Natural killer cell (primary cell): ENCODE measurements around the gene KCTD17. TPM values are rescaled to one million over a fixed set of nuclear protein-coding genes. Genes with fewer than 3 reads are reported as not detected.

Experiments
- ATAC-seq, 3 donors: fragments of 150-1000 bp in 2 of 3; fragments of 200-7000 bp in 1 of 3; cut with Tn5 transposase; 1 replicate in 1 of 3; 2 replicates in 2 of 3; pipeline ENCODE4 v1.10.0; 2021; ENCODE audit warnings: mild to moderate bottlenecking in 2 of 3, moderate library complexity in 2 of 3
- DNase-seq, 2 donors: peaks; one replicate each; pipeline versions ENCODE4 v3.0.0 to v3.0.0-alpha.2; 2013 to 2021; ENCODE audit warnings: mixed read lengths in 1 of 2
- H3K27ac ChIP-seq: one replicate; pipeline ENCODE4 v1.5.1; 2013; ENCODE audit warnings: mild to moderate bottlenecking, low read length
- H3K27me3 ChIP-seq: one replicate; pipeline ENCODE4 v1.6.1; 2013; ENCODE audit warnings: low read length; ENCODE audit not compliant: control insufficient read depth, insufficient read depth
- H3K36me3 ChIP-seq: one replicate; pipeline ENCODE4 v1.6.1; 2013; ENCODE audit warnings: low read length; ENCODE audit not compliant: control insufficient read depth, insufficient read depth
- H3K4me1 ChIP-seq: one replicate; pipeline ENCODE4 v1.6.1; 2013; ENCODE audit warnings: low read length; ENCODE audit not compliant: control insufficient read depth, insufficient read depth
- H3K4me3 ChIP-seq: one replicate; pipeline ENCODE4 v1.5.1; 2013; ENCODE audit warnings: low read length
- H3K9me3 ChIP-seq: one replicate; pipeline ENCODE4 v1.6.1; 2013; ENCODE audit warnings: low read length; ENCODE audit not compliant: control insufficient read depth, insufficient read depth
- H3K27ac Mint-ChIP-seq, 2 donors: one replicate each; pipeline ENCODE4 v1.8.0; 2022; ENCODE audit warnings: mild to moderate bottlenecking in 2 of 2, mixed read lengths in 2 of 2, moderate library complexity in 1 of 2
- H3K27me3 Mint-ChIP-seq, 2 donors: one replicate each; pipeline ENCODE4 v1.8.0; 2022; ENCODE audit warnings: low read depth in 2 of 2, mixed read lengths in 2 of 2
- H3K36me3 Mint-ChIP-seq: one replicate; pipeline ENCODE4 v1.8.0; 2022; ENCODE audit warnings: mixed read lengths
- H3K4me1 Mint-ChIP-seq, 2 donors: one replicate each; pipeline ENCODE4 v1.8.0; 2022; ENCODE audit warnings: mixed read lengths in 2 of 2
- H3K4me3 Mint-ChIP-seq: one replicate; pipeline ENCODE4 v1.8.0; 2022; ENCODE audit warnings: mild to moderate bottlenecking, moderate library complexity, mixed read lengths
- H3K9me3 Mint-ChIP-seq, 2 donors: one replicate each; pipeline ENCODE4 v1.8.0; 2022; ENCODE audit warnings: mixed read lengths in 2 of 2
- WGBS: methylation state at CpG from one replicate; pipeline ENCODE4 v1.1.7; 2013; ENCODE audit warnings: missing lambda C conversion rate; ENCODE audit not compliant: insufficient coverage; 5-methylcytosine and 5-hydroxymethylcytosine counted together
- intact Hi-C: fragments of 100-400 bp; cut with micrococcal nuclease; formaldehyde crosslinking; loops from one replicate; pipeline ENCODE4 v1.14.2; 2022
- total RNA-seq, 4 donors: library from RNA; stranded (reverse); fragments of 120-200 nt in 1 of 4; gene quantifications; one replicate each; pipeline versions ENCODE4 v1.2.3 to v1.2.4, GENCODE V29; 2013 to 2022
- TF ChIP-seq, protein P1 (sequence below): fragments of 200-600 bp; IDR thresholded peaks from one replicate; pipeline ENCODE4 v1.8.0; 2022; ENCODE audit warnings: antibody characterized with exemption

Gene KCTD17
- total RNA-seq, 3 donors from 2014 or later (not counting 1 experiment from before 2014, with no cell fraction given): 21.3 to 29.4 (median 22.9) TPM

DNA sequence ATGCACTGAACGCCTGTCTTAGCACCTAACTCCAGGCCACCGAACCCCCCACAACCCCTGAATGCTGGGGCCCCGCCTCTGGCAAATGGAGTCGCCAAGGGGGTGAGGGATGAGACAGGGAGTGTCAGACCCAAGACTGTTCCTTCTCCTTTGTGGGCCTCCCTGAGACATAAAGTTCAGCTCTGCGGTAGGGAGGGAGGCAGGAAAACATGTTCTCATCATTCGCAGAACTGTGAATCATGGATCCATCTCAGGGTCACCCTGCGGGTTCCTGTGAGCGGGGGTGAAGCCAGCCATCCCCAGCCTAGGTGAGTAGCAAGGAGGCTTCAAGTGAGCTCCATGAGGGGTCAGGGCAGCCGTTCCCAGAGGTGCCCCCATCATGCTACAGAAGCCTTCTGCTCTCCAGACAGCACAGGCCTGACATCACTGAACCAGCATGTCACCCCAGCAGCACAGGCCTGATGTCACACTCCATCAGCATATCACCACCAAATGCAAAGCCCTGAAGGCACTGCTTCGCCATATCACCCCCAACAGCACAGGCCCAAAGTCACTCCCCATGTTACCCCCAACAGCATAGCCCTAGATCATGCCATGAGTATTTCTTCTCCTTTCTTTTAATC is 30.8 kb downstream of the KCTD17 start:
- Mint-ChIP-seq H3K27ac (peak overlapping the region; percentile 29 to 99), H3K4me3 (no peak overlapping the region), H3K36me3 (no peaks in the 10 kb centered on the region), H3K27me3 (no peaks in the 10 kb centered on the region), H3K9me3 (no peaks in the 10 kb centered on the region), H3K4me1 (peaks cover 31 to 35% of the 10 kb centered on the region in 2 donors)
- Histone ChIP-seq H3K9me3 (no peaks in the 10 kb centered on the region), H3K4me1 (peaks cover 33% of the 10 kb centered on the region), H3K27ac (no peak overlapping the region), H3K27me3 (no peaks in the 10 kb centered on the region), H3K36me3 (no peaks in the 10 kb centered on the region), H3K4me3 (no peak overlapping the region)
- intact Hi-C loops: no loop called here
- ATAC-seq (no peak), DNase-seq (no peak)
- TF ChIP-seq, protein P1, sequence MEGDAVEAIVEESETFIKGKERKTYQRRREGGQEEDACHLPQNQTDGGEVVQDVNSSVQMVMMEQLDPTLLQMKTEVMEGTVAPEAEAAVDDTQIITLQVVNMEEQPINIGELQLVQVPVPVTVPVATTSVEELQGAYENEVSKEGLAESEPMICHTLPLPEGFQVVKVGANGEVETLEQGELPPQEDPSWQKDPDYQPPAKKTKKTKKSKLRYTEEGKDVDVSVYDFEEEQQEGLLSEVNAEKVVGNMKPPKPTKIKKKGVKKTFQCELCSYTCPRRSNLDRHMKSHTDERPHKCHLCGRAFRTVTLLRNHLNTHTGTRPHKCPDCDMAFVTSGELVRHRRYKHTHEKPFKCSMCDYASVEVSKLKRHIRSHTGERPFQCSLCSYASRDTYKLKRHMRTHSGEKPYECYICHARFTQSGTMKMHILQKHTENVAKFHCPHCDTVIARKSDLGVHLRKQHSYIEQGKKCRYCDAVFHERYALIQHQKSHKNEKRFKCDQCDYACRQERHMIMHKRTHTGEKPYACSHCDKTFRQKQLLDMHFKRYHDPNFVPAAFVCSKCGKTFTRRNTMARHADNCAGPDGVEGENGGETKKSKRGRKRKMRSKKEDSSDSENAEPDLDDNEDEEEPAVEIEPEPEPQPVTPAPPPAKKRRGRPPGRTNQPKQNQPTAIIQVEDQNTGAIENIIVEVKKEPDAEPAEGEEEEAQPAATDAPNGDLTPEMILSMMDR: no peak
- WGBS: 92% methylated on average over 10 of the region's 10 CpGs

- Mint-ChIP-seq H3K27ac (peak overlapping the region; percentile 19 to 73), H3K4me1 (peaks cover 17 to 22% of the 10 kb centered on the region in 2 donors), H3K4me3 (no peak overlapping the region), H3K27me3 (no peaks in the 10 kb centered on the region), H3K9me3 (no peaks in the 10 kb centered on the region), H3K36me3 (no peaks in the 10 kb centered on the region)
- no peak for ATAC-seq
- intact Hi-C loops: no loop called here
- WGBS: 84% methylated on average over 6 of the region's 6 CpGs
- Histone ChIP-seq H3K4me1 (peaks cover 22% of the 10 kb centered on the region), H3K4me3 (no peak overlapping the region), H3K36me3 (no peaks in the 10 kb centered on the region), H3K27me3 (no peaks in the 10 kb centered on the region), H3K9me3 (no peaks in the 10 kb centered on the region), H3K27ac (no peak overlapping the region)
- TF ChIP-seq, protein P1: no peak
- DNase-seq: no peak
Observed at GRCh38 chr22:37083914-37084313, 32.4 kb downstream of the KCTD17 start.

- DNase-seq (no peak), ATAC-seq (no peak)
- no peaks in the 10 kb centered on the region for H3K9me3 Mint-ChIP-seq
- 76% methylated on average over 10 of the region's 10 CpGs for WGBS
- H3K4me1 Mint-ChIP-seq: peaks cover 12 to 17% of the 10 kb centered on the region in 2 donors
- intact Hi-C loops: no loop called here
- no peaks in the 10 kb centered on the region for H3K27me3 Mint-ChIP-seq
- Histone ChIP-seq H3K9me3 (no peaks in the 10 kb centered on the region), H3K4me1 (peaks cover 17% of the 10 kb centered on the region), H3K36me3 (no peaks in the 10 kb centered on the region), H3K27ac (no peak overlapping the region), H3K27me3 (no peaks in the 10 kb centered on the region), H3K4me3 (no peak overlapping the region)
- no peak overlapping the region for H3K27ac Mint-ChIP-seq
- TF ChIP-seq, protein P1: no peak
- no peaks in the 10 kb centered on the region for H3K36me3 Mint-ChIP-seq
- no peak overlapping the region for H3K4me3 Mint-ChIP-seq
Observed at GRCh38 chr22:37084385-37084784, 32.8 kb downstream of the KCTD17 start.

- Histone ChIP-seq H3K27ac (no peak overlapping the region), H3K9me3 (no peaks in the 10 kb centered on the region), H3K27me3 (no peaks in the 10 kb centered on the region), H3K4me3 (no peak overlapping the region), H3K4me1 (no peaks in the 10 kb centered on the region), H3K36me3 (no peaks in the 10 kb centered on the region)
- Mint-ChIP-seq H3K27me3 (no peaks in the 10 kb centered on the region), H3K4me1 (peaks cover 0 to 5% of the 10 kb centered on the region in 2 donors), H3K9me3 (no peaks in the 10 kb centered on the region), H3K36me3 (no peaks in the 10 kb centered on the region), H3K27ac (no peak overlapping the region), H3K4me3 (no peak overlapping the region)
- DNase-seq (no peak), ATAC-seq (no peak)
- intact Hi-C loops: no loop called here
- 84% methylated on average over 15 of the region's 15 CpGs for WGBS
- TF ChIP-seq, protein P1: no peak
Observed at GRCh38 chr22:37086184-37086583, 34.6 kb downstream of the KCTD17 start.
